ENCODE measurements around the gene AFF1.

DNA sequence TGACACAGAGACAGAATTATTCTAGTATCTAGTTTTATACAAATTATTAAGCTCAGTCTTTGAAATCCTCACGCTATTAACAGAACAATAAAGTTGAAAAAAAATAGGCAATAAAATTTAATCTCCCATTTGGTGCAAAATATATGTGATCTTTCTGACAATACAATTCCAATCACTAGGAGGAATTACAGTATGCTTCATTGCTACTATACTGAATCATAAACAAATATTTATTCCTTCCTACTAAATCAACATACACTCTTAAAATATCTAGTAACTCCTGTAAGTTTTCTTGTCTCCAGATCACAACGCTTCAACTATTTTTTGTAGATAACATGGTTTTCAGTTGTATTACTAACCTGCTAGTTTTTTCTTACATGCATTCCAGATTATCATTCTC is 239.9 kb downstream of the AFF1 start:
- TF ChIP-seq, protein P1, sequence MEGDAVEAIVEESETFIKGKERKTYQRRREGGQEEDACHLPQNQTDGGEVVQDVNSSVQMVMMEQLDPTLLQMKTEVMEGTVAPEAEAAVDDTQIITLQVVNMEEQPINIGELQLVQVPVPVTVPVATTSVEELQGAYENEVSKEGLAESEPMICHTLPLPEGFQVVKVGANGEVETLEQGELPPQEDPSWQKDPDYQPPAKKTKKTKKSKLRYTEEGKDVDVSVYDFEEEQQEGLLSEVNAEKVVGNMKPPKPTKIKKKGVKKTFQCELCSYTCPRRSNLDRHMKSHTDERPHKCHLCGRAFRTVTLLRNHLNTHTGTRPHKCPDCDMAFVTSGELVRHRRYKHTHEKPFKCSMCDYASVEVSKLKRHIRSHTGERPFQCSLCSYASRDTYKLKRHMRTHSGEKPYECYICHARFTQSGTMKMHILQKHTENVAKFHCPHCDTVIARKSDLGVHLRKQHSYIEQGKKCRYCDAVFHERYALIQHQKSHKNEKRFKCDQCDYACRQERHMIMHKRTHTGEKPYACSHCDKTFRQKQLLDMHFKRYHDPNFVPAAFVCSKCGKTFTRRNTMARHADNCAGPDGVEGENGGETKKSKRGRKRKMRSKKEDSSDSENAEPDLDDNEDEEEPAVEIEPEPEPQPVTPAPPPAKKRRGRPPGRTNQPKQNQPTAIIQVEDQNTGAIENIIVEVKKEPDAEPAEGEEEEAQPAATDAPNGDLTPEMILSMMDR (IDR thresholded peaks at IDR 0.05), result no peak
- TF ChIP-seq POLR2A (IDR thresholded peaks at IDR 0.05), result no peak
